AG09319 (cell line): ENCODE results near the gene CD40.
A peak's percentile ranks its signal among the peaks of the same experiment; 100 is the strongest.

Experiments used
- DNase-seq: peaks from one replicate; pipeline ENCODE4 v3.0.0-alpha.2; 2010; ENCODE audit warnings: low read depth; ENCODE audit errors: extremely low read depth
- TF ChIP-seq, protein P1 (sequence below): IDR thresholded peaks from 2 replicates; pipeline ENCODE4 v1.5.1; 2011; ENCODE audit warnings: low read depth, mild to moderate bottlenecking, inconsistent platforms, low read length, moderate library complexity

Gene CD40

DNA sequence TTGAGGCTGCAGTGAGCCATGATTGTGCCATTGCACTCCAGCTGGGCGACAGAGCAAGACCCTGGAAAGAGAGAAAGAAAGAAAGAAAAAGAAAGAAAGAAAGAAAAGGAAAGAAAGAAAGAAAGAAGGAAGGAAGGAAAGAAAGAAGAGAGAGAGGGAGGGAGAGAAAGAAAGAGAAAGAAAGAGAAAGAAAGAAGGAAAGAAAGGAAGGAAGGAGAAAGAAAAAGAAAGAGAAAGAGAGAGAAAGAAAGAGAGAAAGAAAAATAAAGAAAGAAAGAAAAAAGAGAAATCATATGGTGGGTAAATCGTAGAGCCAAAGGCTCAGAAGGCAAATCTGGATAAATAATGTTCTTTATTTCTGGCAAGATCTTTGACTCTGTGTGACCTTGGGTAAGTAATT, 53.4 kb downstream of the CD40 start:
- DNase-seq, result no peak
- TF ChIP-seq, protein P1, sequence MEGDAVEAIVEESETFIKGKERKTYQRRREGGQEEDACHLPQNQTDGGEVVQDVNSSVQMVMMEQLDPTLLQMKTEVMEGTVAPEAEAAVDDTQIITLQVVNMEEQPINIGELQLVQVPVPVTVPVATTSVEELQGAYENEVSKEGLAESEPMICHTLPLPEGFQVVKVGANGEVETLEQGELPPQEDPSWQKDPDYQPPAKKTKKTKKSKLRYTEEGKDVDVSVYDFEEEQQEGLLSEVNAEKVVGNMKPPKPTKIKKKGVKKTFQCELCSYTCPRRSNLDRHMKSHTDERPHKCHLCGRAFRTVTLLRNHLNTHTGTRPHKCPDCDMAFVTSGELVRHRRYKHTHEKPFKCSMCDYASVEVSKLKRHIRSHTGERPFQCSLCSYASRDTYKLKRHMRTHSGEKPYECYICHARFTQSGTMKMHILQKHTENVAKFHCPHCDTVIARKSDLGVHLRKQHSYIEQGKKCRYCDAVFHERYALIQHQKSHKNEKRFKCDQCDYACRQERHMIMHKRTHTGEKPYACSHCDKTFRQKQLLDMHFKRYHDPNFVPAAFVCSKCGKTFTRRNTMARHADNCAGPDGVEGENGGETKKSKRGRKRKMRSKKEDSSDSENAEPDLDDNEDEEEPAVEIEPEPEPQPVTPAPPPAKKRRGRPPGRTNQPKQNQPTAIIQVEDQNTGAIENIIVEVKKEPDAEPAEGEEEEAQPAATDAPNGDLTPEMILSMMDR, result no peak

DNA sequence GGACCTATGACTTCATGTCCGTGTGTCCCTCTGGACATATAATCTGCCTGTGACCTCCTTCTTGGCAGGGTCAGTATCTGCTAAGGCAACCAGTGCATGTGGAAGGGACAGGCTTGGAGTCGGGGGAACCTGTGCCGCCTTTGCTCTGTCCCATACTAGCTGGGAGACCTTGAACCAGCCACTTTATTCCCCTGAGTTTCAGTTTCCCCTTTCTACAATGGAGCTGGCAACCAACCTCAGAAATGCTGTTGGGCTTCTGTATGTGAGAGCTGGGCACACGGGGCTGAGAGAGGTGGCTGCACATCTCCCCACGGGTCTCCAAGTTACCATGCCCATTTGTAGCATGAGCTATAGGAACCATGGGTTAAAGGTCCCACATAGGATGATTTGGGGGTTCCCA, 53.8 kb downstream of the CD40 start:
- TF ChIP-seq, protein P1, result no peak
- DNase-seq, result no peak

DNA sequence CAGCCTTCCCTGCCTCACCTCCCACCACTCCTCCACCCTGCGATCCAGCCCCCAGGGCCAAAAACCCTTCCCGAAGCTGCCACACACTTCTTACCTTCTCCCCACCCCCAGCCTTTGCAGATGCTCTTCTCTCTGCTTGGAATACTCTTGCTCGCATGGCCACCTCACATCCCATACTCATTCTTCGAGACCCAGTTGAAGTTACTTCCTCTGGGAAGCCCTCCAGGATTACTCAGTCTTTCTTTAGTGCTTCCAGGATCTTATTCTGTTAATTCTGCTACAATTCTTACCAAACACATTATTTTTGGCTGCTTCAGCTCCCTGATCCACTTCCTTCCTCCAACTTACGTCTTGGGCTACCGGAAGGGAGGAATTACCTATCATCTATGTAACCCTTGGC, 54.3 kb downstream of the CD40 start:
- DNase-seq, result no peak
- TF ChIP-seq, protein P1, result no peak

DNA sequence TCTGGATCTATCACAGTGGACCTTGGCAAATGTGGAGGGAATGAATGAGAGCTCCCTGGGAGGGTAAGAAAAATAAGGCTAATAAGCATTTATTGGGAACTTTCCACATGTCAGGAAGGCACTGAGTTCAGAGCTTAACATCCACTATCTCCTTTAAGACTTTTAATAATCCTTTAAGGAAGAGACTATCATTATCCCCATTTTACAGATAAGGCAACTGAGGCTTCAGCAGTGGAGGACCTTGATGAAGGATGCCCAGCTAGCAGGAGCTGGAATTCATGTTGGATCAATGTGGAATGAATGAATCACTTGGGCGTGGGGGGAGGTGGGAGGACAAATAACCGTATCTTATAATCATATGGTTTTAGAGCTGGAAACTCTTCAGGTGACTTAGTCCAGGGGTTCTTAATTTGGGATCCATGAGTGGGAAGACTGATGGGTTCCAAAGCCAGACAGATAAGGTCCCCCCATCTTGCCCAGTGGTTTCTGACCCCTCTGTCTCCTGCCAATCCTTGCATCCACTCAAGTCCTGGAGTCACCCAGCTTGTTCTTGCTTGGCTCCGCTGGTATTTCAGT, 54.9 kb downstream of the CD40 start:
- TF ChIP-seq, protein P1, result no peak
- no peak for DNase-seq

DNA sequence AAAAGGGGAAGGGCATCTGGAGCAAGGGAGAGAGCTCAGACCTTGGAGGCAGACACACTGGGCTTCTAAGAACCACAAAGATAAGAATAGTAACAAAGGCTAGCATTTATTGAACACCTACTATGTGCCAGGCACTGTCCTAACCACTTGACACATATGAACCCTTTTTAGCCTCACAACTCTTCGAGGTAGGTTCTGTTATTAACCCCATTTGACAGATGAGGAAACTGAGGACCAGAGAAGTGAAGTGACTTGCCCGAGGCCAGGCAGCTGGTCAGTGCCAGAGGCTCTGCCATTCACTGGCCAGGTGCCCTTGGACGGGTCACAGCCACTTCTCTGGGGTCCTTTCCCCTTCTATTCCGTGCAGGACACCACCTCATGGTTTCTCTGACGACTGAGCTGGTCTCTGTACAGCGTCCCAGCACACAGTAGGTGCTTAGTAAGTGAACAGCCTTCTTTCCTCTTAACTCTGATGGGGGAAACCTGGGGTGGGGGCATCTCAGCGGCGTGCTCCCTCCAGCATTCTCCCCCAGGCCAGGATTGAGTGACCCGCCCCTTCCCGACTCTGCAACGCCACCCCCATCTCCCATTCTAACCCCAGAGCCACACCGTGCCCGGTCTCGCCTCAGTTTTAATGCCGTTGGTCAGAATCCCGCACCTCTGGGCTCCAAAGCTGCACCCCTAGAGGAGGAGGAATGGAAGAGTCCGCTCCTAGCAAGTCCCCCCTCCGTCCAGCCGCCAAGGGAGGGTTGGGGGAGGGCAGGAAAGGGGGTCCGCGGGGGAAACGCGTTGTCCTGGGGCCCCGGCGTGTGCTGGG, 55.7 kb downstream of the CD40 start:
- TF ChIP-seq, protein P1, result no peak
- DNase-seq, result no peak

DNA sequence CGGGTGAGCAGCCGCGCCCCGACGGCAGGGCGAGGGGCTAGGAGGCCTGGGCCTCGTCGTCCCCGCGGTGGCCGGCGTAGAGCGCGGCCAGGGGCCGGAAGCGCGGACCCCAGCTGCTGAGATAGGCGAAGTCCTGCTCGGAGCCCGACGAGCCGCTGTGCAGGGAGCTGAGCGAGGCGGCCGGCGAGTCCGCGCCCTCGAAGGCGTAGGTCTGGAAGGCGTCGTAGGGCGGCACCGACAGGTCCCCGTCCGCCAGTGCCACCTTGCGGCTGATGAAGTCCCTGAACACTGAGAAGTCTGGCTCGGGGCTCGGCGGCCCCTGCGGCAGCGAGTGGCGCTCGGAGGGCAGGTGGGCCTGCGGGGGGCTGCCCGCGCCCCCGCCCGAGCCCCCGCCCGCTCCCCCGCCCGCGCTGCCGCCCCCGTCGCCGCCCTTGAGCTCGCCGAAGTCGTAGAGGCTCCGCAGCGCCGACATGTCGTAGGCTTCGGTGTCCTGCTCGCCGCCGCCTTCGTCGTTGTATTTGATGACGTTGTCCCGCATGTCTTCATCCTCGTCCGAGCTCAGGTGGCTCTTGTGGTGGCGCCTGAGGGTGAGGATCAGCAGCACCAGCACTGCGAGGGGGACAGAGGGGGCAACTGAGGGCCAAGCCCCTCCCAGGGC, 56.5 kb downstream of the CD40 start:
- DNase-seq, result peak; percentile 7
- TF ChIP-seq, protein P1, result peak; percentile 54

DNA sequence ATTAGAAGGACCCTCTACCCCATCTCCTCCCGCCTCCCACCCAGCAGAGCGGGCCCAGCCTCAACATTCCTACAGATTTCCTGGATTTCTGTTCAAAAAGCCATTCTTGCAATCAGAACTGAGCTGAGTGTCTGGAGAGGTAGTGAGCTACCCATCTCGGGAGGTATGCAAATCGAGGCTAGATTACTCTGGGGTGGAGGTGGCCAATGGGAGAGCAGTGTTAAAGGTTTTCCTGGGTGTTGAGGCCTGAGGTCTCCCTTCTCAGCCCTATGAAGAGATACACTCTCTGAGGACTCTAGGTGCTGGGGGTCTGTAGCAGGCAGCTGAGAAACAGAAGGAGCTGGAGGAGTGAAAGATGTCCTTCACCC, 57.0 kb downstream of the CD40 start:
- TF ChIP-seq, protein P1, result no peak
- DNase-seq, result no peak
